ENCODE measurements around the gene ATP9B.
"Not testable (repeated sequence)": the region's sequence is repeated elsewhere in the genome, so short reads cannot be mapped to it uniquely, and the experiment has no call there.

Gene ATP9B

DNA sequence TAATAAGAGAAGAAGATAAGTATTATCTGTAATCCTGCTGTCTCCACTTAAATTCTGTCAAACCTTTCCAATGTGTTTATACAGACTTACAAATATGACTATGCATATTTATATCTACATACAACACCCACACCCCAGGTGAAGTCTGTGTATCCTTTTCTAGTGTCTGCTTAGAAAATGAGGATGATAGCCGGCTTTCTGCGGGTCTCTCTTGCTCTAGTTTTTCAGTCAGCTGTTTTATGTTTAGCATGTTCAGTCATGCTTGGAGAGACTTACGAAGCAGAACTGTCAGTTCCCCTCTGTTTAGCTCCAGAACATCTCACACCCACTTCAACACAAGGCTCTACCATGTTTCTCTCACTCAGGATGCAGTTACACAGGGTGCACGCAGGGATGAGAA, 189.3 kb downstream of the ATP9B start:
- H3K4me3 ChIP-seq (ENCODE audit: low read depth, low read length): no peak overlapping the region
- TF ChIP-seq CTCF (IDR thresholded peaks at IDR 0.05; ENCODE audit: borderline replicate concordance, insufficient read depth, low read depth, low read length): no peak

DNA sequence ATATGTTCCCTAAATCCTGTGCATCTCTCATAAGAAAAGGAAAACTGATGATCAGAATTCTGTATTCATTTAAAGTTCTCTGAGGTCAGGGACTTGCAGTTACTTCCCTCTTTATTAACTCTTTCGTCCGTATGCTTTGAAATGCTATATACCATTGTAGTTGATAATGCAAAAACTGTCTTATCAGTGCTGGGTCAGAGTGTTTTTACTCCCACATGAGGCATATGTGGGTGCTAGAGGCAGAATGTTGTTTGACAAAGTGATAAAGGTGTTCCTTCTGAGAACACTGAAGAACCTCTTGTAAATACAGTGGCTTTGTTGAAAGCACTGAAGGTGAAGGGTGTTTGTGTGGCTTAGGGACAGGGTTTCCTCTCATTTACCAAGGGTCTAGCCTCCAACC, 190.0 kb downstream of the ATP9B start:
- no peak for TF ChIP-seq CTCF (IDR thresholded peaks at IDR 0.05; ENCODE audit: borderline replicate concordance, insufficient read depth, low read depth, low read length)
- no peak overlapping the region for H3K4me3 ChIP-seq (ENCODE audit: low read depth, low read length)

- no peak for TF ChIP-seq CTCF (IDR thresholded peaks at IDR 0.05; ENCODE audit: borderline replicate concordance, insufficient read depth, low read depth, low read length)
- no peak overlapping the region for H3K4me3 ChIP-seq (ENCODE audit: low read depth, low read length)
These were observed 190.8 kb downstream of the ATP9B start for GRCh38 chr18:79260023-79260422.

DNA sequence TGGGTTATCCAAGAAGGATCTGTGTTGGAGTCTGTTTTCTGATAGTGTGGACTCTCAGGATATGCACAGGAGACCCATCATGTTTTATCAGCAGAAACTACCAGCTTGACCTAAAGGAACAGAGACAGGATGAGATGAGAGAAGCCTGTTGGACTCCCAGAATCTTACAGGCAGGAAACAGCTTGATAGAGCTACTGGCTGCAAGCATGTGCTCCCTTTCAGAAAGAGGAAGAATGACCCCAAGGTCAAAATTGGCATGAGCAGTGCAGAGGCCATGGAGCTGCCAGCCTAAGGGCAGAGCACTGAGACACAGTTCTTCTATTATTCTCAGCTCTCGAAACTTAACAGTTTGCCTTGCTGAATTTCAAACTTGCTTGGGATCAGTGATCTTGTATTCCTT, 191.3 kb downstream of the ATP9B start:
- TF ChIP-seq CTCF (IDR thresholded peaks at IDR 0.05; ENCODE audit: borderline replicate concordance, insufficient read depth, low read depth, low read length): no peak
- H3K4me3 ChIP-seq (ENCODE audit: low read depth, low read length): no peak overlapping the region

- H3K4me3 ChIP-seq (ENCODE audit: low read depth, low read length): not testable (repeated sequence)
These were observed 195.9 kb downstream of the ATP9B start for GRCh38 chr18:79265068-79265467.

DNA sequence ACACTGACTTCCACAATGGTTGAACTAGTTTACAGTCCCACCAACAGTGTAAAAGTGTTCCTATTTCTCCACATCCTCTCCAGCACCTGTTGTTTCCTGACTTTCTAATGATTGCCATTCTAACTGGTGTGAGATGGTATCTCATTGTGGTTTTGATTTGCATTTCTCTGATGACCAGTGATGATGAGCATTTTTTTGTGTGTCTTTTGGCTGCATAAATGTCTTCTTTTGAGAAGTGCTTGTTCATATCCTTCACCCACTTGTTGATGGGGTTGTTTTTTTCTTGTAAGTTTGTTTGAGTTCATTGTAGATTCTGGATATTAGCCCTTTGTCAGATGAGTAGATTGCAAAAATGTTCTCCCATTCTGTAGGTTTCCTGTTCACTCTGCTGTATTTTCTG, 202.6 kb downstream of the ATP9B start:
- H3K4me3 ChIP-seq (ENCODE audit: low read depth, low read length): not testable (repeated sequence)

- TF ChIP-seq CTCF (IDR thresholded peaks at IDR 0.05; ENCODE audit: borderline replicate concordance, insufficient read depth, low read depth, low read length): no peak
These were observed 203.7 kb downstream of the ATP9B start for GRCh38 chr18:79272916-79273315.

DNA sequence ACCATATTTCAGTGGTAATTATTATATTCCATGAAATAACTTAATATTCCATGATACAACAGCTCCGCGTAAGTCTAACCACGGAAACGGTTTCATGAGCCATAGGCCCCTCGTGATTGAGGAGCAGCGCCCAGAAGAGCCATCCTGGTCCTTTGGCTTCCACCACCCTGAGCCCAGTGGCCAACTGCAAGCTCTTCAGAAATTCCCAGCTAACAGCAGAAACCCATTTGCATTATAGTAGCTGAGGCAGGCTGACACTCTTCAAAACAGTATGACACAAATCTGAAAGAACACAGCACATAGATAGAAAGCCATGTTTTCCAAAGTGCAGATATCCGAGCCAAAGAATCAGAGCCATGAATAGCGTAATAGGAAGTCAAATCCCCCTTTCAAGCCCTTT, 205.6 kb downstream of the ATP9B start:
- H3K4me3 ChIP-seq (ENCODE audit: low read depth, low read length): no peak overlapping the region
- no peak for TF ChIP-seq CTCF (IDR thresholded peaks at IDR 0.05; ENCODE audit: borderline replicate concordance, insufficient read depth, low read depth, low read length)

More at GRCh38 chr18:79272916-79273315, 203.7 kb downstream of the ATP9B start:
- H3K4me3 ChIP-seq (ENCODE audit: low read depth, low read length): no peak overlapping the region
